NCI-H128 (cell line): Measurements from ENCODE around the gene MAD1L1.

Experiments used
- DNase-seq: peaks from one replicate; lab custom pipeline; 2025; ENCODE audit not compliant: unreplicated experiment; lab: John Stamatoyannopoulos, UW

Gene MAD1L1

GRCh38 chr7:1947586-1948217 is 285.0 kb downstream of the MAD1L1 start:
- DNase-seq: no peak

GRCh38 chr7:1946773-1947450 is 285.8 kb downstream of the MAD1L1 start:
- no peak for DNase-seq

GRCh38 chr7:1946025-1946772 is 286.5 kb downstream of the MAD1L1 start:
- no peak for DNase-seq

GRCh38 chr7:1945558-1945957 is 287.2 kb downstream of the MAD1L1 start:
- no peak for DNase-seq

GRCh38 chr7:1944619-1945210 is 288.0 kb downstream of the MAD1L1 start:
- DNase-seq: no peak

GRCh38 chr7:1943933-1944618 is 288.7 kb downstream of the MAD1L1 start:
- no peak for DNase-seq

GRCh38 chr7:1943326-1943725 is 289.4 kb downstream of the MAD1L1 start:
- DNase-seq: no peak

GRCh38 chr7:1942941-1943289 is 289.8 kb downstream of the MAD1L1 start:
- DNase-seq: no peak

- DNase-seq: no peak
Observed at GRCh38 chr7:1942243-1942940, 290.4 kb downstream of the MAD1L1 start.

- DNase-seq: no peak
Observed at GRCh38 chr7:1941464-1942242, 291.1 kb downstream of the MAD1L1 start.

- no peak for DNase-seq
Observed at GRCh38 chr7:1940863-1941262, 291.9 kb downstream of the MAD1L1 start.

- no peak for DNase-seq
Observed at GRCh38 chr7:1940402-1940786, 292.4 kb downstream of the MAD1L1 start.

GRCh38 chr7:1939434-1940401 is 293.0 kb downstream of the MAD1L1 start:
- DNase-seq: no peak

GRCh38 chr7:1938788-1939433 is 293.8 kb downstream of the MAD1L1 start:
- no peak for DNase-seq

GRCh38 chr7:1937252-1937605 is 295.5 kb downstream of the MAD1L1 start:
- no peak for DNase-seq

- DNase-seq: no peak
Observed at GRCh38 chr7:1936531-1937251, 296.1 kb downstream of the MAD1L1 start.

GRCh38 chr7:1936006-1936310 is 296.8 kb downstream of the MAD1L1 start:
- DNase-seq: no peak
